ENCODE data around the gene MYOM3. TPM values are rescaled to one million over a fixed set of nuclear protein-coding genes. Genes with fewer than 3 reads are reported as not detected.

MYOM3 gene
- total and polyA plus RNA-seq, 2 of the 13 experiments (the other 11 are each of a cell fraction or from before 2014, with no cell fraction given): 5.8 to 15.3 TPM

DNA sequence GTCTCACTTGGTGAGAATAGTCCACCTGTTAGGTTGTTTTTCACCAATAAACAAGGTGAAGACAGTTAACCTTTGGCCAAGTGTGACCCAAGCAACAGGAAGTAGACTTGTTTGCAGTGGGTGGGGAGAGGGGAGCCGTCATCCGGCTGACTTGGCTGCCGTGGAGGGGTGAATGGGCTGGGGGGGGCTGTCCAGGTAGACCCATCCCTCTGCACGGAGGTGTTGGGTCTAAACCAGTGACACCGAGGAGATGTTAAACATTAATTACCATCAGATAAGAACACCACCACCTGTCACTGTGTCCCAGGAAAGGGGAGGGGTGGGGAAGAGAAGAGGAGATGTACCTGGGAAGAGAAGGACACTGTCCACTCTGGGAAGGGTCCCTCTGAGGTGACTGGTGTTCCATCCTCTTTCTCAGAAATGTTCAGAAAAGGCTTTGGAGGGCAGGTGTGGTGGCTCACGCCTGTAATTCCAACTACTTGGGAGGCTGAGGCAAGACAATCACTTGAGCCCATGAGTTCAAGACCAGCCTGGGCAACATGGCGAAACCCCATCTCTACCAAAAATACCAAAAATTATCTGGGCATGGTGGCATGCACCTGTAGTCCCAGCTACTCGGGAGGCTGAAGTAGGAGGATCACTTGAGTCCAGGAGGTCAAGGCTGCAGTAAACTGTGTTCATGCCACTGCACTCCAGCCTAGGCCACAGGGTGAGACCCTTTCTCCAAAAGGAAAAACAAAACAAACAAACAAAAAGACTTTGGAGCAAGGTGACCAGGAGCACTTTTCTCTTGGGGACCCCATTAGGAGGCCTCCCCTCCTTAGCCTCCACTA, 6.7 kb upstream of the MYOM3 start (continued):
- TF ChIP-seq ARID2 (CRISPR knock-in tag; IDR thresholded peaks at IDR 0.05; ENCODE audit: borderline replicate concordance) (no peak), RNF2 (conservative IDR thresholded peaks at IDR 0.05; ENCODE audit: low read depth) (no peak), CBX1 (IDR thresholded peaks at IDR 0.05; ENCODE audit: low read depth) (no peak), IKZF1 (IDR thresholded peaks at IDR 0.05) (no peak), ZNF747 (CRISPR knock-in tag; IDR thresholded peaks at IDR 0.05; ENCODE audit: borderline replicate concordance) (peak; percentile 76; the same call in 1 of the 2 replicates), TCF12 (IDR thresholded peaks at IDR 0.05) (no peak), TCF12 (CRISPR knock-in tag; IDR thresholded peaks at IDR 0.05) (peak; percentile 64; the same call in 1 of the 2 replicates), ZNF33B (CRISPR knock-in tag; IDR thresholded peaks at IDR 0.05) (no peak), NCOR1 (IDR thresholded peaks at IDR 0.05; ENCODE audit: borderline replicate concordance, low read length) (peak; percentile 22; the same call in 1 of the 2 replicates), PHF20 (CRISPR knock-in tag; IDR thresholded peaks at IDR 0.05) (no peak), FOXP1 (IDR thresholded peaks at IDR 0.05) (no peak), FOXP1 (CRISPR knock-in tag; IDR thresholded peaks at IDR 0.05) (peak; percentile 94), XBP1 (CRISPR knock-in tag; IDR thresholded peaks at IDR 0.05) (no peak), ZNF589 (CRISPR knock-in tag; conservative IDR thresholded peaks at IDR 0.05) (no peak), ZNF235 (CRISPR knock-in tag; IDR thresholded peaks at IDR 0.05; ENCODE audit: borderline replicate concordance) (no peak), CREB1 (IDR thresholded peaks at IDR 0.05) (no peak), CREB1 (CRISPR knock-in tag; IDR thresholded peaks at IDR 0.05) (peak; percentile 84), ZNF670 (CRISPR knock-in tag; IDR thresholded peaks at IDR 0.05; ENCODE audit: borderline replicate concordance) (peak; percentile 88), ZKSCAN5 (CRISPR knock-in tag; IDR thresholded peaks at IDR 0.05) (0 out of 2 replicates have a peak, but pooled peaks have one; percentile 19), MTF2 (CRISPR knock-in tag; IDR thresholded peaks at IDR 0.05; ENCODE audit: borderline replicate concordance) (0 out of 2 replicates have a peak, but pooled peaks have one; percentile 57), AHR (CRISPR knock-in tag; IDR thresholded peaks at IDR 0.05) (no peak), ZNF616 (CRISPR knock-in tag; IDR thresholded peaks at IDR 0.05; ENCODE audit: low read depth) (no peak), ZNF282 (IDR thresholded peaks at IDR 0.05; ENCODE audit: partially characterized antibody) (no peak), RAD21 (CRISPR knock-in tag; IDR thresholded peaks at IDR 0.05) (no peak)
- TF ChIP-seq, protein P1, sequence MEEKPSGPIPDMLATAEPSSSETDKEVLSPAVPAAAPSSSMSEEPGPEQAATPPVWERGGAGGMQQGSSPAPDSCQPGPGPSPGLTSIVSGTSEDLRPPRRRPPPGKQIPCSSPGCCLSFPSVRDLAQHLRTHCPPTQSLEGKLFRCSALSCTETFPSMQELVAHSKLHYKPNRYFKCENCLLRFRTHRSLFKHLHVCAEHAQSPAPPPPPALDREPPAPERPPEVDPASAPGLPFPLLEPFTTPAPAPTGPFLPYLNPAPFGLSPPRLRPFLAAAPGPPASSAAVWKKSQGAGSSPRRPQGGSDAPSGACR (CRISPR knock-in tag; IDR thresholded peaks at IDR 0.05): peak; percentile 56; the same call in 1 of the 2 replicates
- TF ChIP-seq, protein P2, sequence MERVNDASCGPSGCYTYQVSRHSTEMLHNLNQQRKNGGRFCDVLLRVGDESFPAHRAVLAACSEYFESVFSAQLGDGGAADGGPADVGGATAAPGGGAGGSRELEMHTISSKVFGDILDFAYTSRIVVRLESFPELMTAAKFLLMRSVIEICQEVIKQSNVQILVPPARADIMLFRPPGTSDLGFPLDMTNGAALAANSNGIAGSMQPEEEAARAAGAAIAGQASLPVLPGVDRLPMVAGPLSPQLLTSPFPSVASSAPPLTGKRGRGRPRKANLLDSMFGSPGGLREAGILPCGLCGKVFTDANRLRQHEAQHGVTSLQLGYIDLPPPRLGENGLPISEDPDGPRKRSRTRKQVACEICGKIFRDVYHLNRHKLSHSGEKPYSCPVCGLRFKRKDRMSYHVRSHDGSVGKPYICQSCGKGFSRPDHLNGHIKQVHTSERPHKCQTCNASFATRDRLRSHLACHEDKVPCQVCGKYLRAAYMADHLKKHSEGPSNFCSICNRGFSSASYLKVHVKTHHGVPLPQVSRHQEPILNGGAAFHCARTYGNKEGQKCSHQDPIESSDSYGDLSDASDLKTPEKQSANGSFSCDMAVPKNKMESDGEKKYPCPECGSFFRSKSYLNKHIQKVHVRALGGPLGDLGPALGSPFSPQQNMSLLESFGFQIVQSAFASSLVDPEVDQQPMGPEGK (CRISPR knock-in tag; IDR thresholded peaks at IDR 0.05): peak; percentile 97
- TF ChIP-seq, protein P3, sequence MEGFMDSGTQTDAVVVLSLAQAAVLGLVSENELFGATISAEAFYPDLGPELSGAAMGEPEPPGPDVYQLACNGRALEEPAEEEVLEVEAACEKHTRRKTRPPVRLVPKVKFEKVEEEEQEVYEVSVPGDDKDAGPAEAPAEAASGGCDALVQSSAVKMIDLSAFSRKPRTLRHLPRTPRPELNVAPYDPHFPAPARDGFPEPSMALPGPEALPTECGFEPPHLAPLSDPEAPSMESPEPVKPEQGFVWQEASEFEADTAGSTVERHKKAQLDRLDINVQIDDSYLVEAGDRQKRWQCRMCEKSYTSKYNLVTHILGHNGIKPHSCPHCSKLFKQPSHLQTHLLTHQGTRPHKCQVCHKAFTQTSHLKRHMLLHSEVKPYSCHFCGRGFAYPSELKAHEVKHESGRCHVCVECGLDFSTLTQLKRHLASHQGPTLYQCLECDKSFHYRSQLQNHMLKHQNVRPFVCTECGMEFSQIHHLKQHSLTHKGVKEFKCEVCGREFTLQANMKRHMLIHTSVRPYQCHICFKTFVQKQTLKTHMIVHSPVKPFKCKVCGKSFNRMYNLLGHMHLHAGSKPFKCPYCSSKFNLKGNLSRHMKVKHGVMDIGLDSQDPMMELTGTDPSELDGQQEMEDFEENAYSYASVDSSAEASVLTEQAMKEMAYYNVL (CRISPR knock-in tag; IDR thresholded peaks at IDR 0.05; ENCODE audit: borderline replicate concordance): peak; percentile 48; the same call in 1 of the 2 replicates
- TF ChIP-seq, protein P4, sequence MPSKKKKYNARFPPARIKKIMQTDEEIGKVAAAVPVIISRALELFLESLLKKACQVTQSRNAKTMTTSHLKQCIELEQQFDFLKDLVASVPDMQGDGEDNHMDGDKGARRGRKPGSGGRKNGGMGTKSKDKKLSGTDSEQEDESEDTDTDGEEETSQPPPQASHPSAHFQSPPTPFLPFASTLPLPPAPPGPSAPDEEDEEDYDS (CRISPR knock-in tag; IDR thresholded peaks at IDR 0.05): 0 out of 2 replicates have a peak, but pooled peaks have one; percentile 67

All from HepG2 (cell line).